ENCODE results near the gene GNAT1. TPM values are rescaled to one million over a fixed set of nuclear protein-coding genes. Genes with fewer than 3 reads are reported as not detected.

The GNAT1 gene
- polyA plus RNA-seq, 1 donor (not counting 4 experiments of a cell fraction or from before 2014, with no cell fraction given): 0.12 TPM

DNA sequence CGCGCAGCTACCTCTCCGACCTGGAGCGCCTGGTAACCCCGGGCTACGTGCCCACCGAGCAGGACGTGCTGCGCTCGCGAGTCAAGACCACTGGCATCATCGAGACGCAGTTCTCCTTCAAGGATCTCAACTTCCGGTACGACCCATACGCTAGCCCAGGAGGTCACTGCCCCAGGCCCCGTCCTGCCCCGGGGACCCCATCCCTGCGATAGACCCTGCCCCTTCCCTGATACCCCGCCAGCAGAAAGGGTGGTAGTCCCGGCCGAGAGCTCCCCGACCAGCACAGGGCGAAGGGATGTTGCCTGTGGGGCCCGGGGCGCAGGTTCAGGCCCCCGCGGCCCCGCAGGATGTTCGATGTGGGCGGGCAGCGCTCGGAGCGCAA, 2.3 kb downstream of the GNAT1 start:
- no peaks in the 10 kb centered on the region for H3K9me1 ChIP-seq (ENCODE audit: control insufficient read depth, extremely low read depth, insufficient read depth, low read length)
- DNase-seq (ENCODE audit: low read depth, low spot score) (no peak), FAIRE-seq (no peak)
- TF ChIP-seq EZH2 (IDR thresholded peaks at IDR 0.05; ENCODE audit: low read length): no peak
- TF ChIP-seq, protein P1, sequence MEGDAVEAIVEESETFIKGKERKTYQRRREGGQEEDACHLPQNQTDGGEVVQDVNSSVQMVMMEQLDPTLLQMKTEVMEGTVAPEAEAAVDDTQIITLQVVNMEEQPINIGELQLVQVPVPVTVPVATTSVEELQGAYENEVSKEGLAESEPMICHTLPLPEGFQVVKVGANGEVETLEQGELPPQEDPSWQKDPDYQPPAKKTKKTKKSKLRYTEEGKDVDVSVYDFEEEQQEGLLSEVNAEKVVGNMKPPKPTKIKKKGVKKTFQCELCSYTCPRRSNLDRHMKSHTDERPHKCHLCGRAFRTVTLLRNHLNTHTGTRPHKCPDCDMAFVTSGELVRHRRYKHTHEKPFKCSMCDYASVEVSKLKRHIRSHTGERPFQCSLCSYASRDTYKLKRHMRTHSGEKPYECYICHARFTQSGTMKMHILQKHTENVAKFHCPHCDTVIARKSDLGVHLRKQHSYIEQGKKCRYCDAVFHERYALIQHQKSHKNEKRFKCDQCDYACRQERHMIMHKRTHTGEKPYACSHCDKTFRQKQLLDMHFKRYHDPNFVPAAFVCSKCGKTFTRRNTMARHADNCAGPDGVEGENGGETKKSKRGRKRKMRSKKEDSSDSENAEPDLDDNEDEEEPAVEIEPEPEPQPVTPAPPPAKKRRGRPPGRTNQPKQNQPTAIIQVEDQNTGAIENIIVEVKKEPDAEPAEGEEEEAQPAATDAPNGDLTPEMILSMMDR (optimal IDR thresholded peaks at IDR 0.05 in 1 of 3, IDR thresholded peaks at IDR 0.05 in 1 of 3, conservative IDR thresholded peaks at IDR 0.05 in 1 of 3; ENCODE audit: extremely low read depth in 1 of 3, insufficient read depth in 2 of 3, low read length in 3 of 3): no peak
- H4K20me1 ChIP-seq (ENCODE audit: control insufficient read depth, extremely low read depth, insufficient read depth, low read length): peaks cover 11% of the 10 kb centered on the region
- no peaks in the 10 kb centered on the region for H3K4me1 ChIP-seq (ENCODE audit: control insufficient read depth, extremely low read depth, insufficient read depth, low read length)
- H3K27ac ChIP-seq (ENCODE audit: control insufficient read depth, insufficient read depth, low read length): no peak overlapping the region
- no peaks in the 10 kb centered on the region for H3K9me3 ChIP-seq (ENCODE audit: control insufficient read depth, low read depth, low read length)
- H3K4me3 ChIP-seq (ENCODE audit: control insufficient read depth in 2 of 3, extremely low read depth in 1 of 3, insufficient read depth in 2 of 3, low read depth in 1 of 3, low read length in 3 of 3): no peak overlapping the region
- peaks cover 32% of the 10 kb centered on the region for H3K27me3 ChIP-seq (ENCODE audit: control insufficient read depth, extremely low read depth, insufficient read depth, low read length)
- no peak overlapping the region for H3K9ac ChIP-seq (ENCODE audit: control insufficient read depth, extremely low read depth, insufficient read depth, low read length)
- no peak overlapping the region for H3K4me2 ChIP-seq (ENCODE audit: control insufficient read depth, extremely low read depth, insufficient read depth, low read depth, low read length)
- H2AFZ ChIP-seq (ENCODE audit: control insufficient read depth, low read length): no peak overlapping the region
- dilution Hi-C loops (cut with MboI; ENCODE audit: extremely low pct_ligation_motif_present, low sequenced_read_pairs): no loop called here
- H3K36me3 ChIP-seq (ENCODE audit: control insufficient read depth in 2 of 2, extremely low read depth in 1 of 2, insufficient read depth in 2 of 2, low read length in 2 of 2): no peaks in the 10 kb centered on the region
- no peaks in the 10 kb centered on the region for H3K79me2 ChIP-seq (ENCODE audit: control insufficient read depth, insufficient read depth, low read length)

DNA sequence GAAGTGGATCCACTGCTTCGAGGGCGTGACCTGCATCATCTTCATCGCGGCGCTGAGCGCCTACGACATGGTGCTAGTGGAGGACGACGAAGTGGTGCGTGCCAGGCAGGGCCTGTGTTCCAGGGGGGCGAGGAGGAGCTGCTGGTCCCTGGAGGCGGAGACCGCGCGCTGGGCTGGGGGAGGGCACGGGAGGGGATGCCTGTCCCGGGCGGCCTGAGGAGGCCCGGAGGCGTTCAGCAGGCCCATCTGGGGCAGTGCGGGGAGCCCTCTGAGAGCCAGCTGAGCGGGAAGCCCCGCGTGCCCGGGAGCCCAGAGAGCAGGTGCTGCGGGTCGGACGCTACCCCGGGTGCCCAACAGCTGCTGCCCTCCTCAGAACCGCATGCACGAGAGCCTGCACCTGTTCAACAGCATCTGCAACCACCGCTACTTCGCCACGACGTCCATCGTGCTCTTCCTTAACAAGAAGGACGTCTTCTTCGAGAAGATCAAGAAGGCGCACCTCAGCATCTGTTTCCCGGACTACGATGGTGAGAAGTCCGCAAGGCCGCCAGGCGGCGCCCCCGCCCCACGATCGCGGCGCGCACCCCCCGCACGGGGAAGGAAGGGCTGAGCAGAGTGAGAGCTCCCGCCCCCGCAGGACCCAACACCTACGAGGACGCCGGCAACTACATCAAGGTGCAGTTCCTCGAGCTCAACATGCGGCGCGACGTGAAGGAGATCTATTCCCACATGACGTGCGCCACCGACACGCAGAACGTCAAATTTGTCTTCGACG, 2.9 kb downstream of the GNAT1 start:
- Histone ChIP-seq H3K9me3 (ENCODE audit: control insufficient read depth, low read depth, low read length) (no peaks in the 10 kb centered on the region), H3K9ac (ENCODE audit: control insufficient read depth, extremely low read depth, insufficient read depth, low read length) (no peak overlapping the region), H3K9me1 (ENCODE audit: control insufficient read depth, extremely low read depth, insufficient read depth, low read length) (no peaks in the 10 kb centered on the region), H3K27ac (ENCODE audit: control insufficient read depth, insufficient read depth, low read length) (no peak overlapping the region), H3K4me2 (ENCODE audit: control insufficient read depth, extremely low read depth, insufficient read depth, low read depth, low read length) (no peak overlapping the region), H3K4me3 (ENCODE audit: control insufficient read depth in 2 of 3, extremely low read depth in 1 of 3, insufficient read depth in 2 of 3, low read depth in 1 of 3, low read length in 3 of 3) (no peak overlapping the region), H3K27me3 (ENCODE audit: control insufficient read depth, extremely low read depth, insufficient read depth, low read length) (peaks cover 32% of the 10 kb centered on the region), H2AFZ (ENCODE audit: control insufficient read depth, low read length) (no peak overlapping the region), H3K4me1 (ENCODE audit: control insufficient read depth, extremely low read depth, insufficient read depth, low read length) (no peaks in the 10 kb centered on the region), H3K36me3 (ENCODE audit: control insufficient read depth in 2 of 2, extremely low read depth in 1 of 2, insufficient read depth in 2 of 2, low read length in 2 of 2) (no peaks in the 10 kb centered on the region), H4K20me1 (ENCODE audit: control insufficient read depth, extremely low read depth, insufficient read depth, low read length) (peaks cover 9% of the 10 kb centered on the region), H3K79me2 (ENCODE audit: control insufficient read depth, insufficient read depth, low read length) (no peaks in the 10 kb centered on the region)
- FAIRE-seq (peak; percentile 63), DNase-seq (ENCODE audit: low read depth, low spot score) (no peak)
- TF ChIP-seq EZH2 (IDR thresholded peaks at IDR 0.05; ENCODE audit: low read length): peak; percentile 56
- TF ChIP-seq, protein P1 (optimal IDR thresholded peaks at IDR 0.05 in 1 of 3, IDR thresholded peaks at IDR 0.05 in 1 of 3, conservative IDR thresholded peaks at IDR 0.05 in 1 of 3; ENCODE audit: extremely low read depth in 1 of 3, insufficient read depth in 2 of 3, low read length in 3 of 3): peak in 2 of 3 experiments; percentile 69 to 92
- dilution Hi-C loops (cut with MboI; ENCODE audit: extremely low pct_ligation_motif_present, low sequenced_read_pairs): no loop called here
